ENCODE data around the gene OXA1L. TPM values are rescaled to one million over a fixed set of nuclear protein-coding genes. Genes with fewer than 3 reads are reported as not detected.

The OXA1L gene
- polyA plus RNA-seq, 1 donor (not counting 4 experiments of a cell fraction or from before 2014, with no cell fraction given): 130 TPM

DNA sequence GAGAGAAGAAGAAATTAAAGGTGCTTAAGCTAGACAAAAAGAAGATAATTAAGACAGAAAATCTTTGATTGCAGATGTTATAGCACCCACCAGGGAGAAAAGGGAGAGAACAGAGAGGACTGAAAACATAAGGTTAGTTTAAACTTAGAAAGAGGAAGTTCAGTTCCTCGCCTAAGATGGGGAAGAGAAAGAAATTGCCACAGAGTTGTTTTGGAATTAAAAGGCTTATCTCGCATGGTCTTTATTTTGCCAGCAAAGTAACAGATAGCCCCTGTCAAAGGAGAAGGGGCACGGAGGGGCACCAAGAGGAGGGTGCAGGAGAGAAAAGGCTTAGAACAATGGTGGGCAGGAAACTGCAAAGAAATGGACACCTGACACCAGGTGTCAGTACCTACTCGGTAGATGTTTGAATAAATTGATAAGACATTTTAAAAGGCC lies 17.8 kb upstream of the OXA1L start:
- H3K27me3 ChIP-seq (ENCODE audit: control insufficient read depth, extremely low read depth, insufficient read depth, low read length): no peaks in the 10 kb centered on the region
- no peak overlapping the region for H3K4me3 ChIP-seq (ENCODE audit: control insufficient read depth in 2 of 3, extremely low read depth in 1 of 3, insufficient read depth in 2 of 3, low read depth in 1 of 3, low read length in 3 of 3)
- H3K9ac ChIP-seq (ENCODE audit: control insufficient read depth, extremely low read depth, insufficient read depth, low read length): no peak overlapping the region
- H3K36me3 ChIP-seq (ENCODE audit: control insufficient read depth in 2 of 2, extremely low read depth in 1 of 2, insufficient read depth in 2 of 2, low read length in 2 of 2): no peaks in the 10 kb centered on the region
- no peaks in the 10 kb centered on the region for H3K9me3 ChIP-seq (ENCODE audit: control insufficient read depth, low read depth, low read length)
- H4K20me1 ChIP-seq (ENCODE audit: control insufficient read depth, extremely low read depth, insufficient read depth, low read length): no peaks in the 10 kb centered on the region
- H3K79me2 ChIP-seq (ENCODE audit: control insufficient read depth, insufficient read depth, low read length): no peaks in the 10 kb centered on the region
- no peak overlapping the region for H2AFZ ChIP-seq (ENCODE audit: control insufficient read depth, low read length)
- DNase-seq (ENCODE audit: low read depth, low spot score) (no peak), FAIRE-seq (no peak)
- no peak overlapping the region for H3K27ac ChIP-seq (ENCODE audit: control insufficient read depth, insufficient read depth, low read length)
- no peaks in the 10 kb centered on the region for H3K9me1 ChIP-seq (ENCODE audit: control insufficient read depth, extremely low read depth, insufficient read depth, low read length)
- H3K4me1 ChIP-seq (ENCODE audit: control insufficient read depth, extremely low read depth, insufficient read depth, low read length): no peaks in the 10 kb centered on the region
- no peak overlapping the region for H3K4me2 ChIP-seq (ENCODE audit: control insufficient read depth, extremely low read depth, insufficient read depth, low read depth, low read length)
- TF ChIP-seq EZH2 (IDR thresholded peaks at IDR 0.05; ENCODE audit: low read length): no peak
- TF ChIP-seq, protein P1, sequence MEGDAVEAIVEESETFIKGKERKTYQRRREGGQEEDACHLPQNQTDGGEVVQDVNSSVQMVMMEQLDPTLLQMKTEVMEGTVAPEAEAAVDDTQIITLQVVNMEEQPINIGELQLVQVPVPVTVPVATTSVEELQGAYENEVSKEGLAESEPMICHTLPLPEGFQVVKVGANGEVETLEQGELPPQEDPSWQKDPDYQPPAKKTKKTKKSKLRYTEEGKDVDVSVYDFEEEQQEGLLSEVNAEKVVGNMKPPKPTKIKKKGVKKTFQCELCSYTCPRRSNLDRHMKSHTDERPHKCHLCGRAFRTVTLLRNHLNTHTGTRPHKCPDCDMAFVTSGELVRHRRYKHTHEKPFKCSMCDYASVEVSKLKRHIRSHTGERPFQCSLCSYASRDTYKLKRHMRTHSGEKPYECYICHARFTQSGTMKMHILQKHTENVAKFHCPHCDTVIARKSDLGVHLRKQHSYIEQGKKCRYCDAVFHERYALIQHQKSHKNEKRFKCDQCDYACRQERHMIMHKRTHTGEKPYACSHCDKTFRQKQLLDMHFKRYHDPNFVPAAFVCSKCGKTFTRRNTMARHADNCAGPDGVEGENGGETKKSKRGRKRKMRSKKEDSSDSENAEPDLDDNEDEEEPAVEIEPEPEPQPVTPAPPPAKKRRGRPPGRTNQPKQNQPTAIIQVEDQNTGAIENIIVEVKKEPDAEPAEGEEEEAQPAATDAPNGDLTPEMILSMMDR (optimal IDR thresholded peaks at IDR 0.05 in 1 of 3, IDR thresholded peaks at IDR 0.05 in 1 of 3, conservative IDR thresholded peaks at IDR 0.05 in 1 of 3; ENCODE audit: extremely low read depth in 1 of 3, insufficient read depth in 2 of 3, low read length in 3 of 3): peak in 2 of 3 experiments; percentile 9 to 23
- dilution Hi-C loops (cut with MboI; ENCODE audit: extremely low pct_ligation_motif_present, low sequenced_read_pairs): no loop called here

DNA sequence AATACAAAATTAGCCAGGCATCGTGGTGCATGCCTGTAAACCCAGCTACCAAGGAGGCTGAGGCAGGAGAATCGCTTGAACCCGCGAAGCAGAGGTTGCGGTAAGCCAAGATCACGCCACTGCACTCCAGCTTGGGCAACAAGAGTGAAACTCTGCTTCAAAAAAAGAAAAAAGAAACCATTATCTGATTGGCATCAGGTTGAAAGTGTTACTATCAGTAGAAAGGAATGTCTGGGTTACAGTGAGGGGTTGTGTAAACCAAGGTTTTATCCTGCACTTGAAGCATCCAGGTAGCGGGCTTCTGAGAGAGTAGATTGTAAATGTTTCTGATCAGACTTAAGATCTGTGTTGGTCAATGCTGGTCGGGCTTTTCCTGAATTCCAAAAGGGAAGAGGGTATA lies 14.1 kb upstream of the OXA1L start:
- no peak overlapping the region for H3K4me3 ChIP-seq (ENCODE audit: control insufficient read depth in 2 of 3, extremely low read depth in 1 of 3, insufficient read depth in 2 of 3, low read depth in 1 of 3, low read length in 3 of 3)
- H3K27ac ChIP-seq (ENCODE audit: control insufficient read depth, insufficient read depth, low read length): no peak overlapping the region
- FAIRE-seq (peak; percentile 29), DNase-seq (ENCODE audit: low read depth, low spot score) (no peak)
- no peak overlapping the region for H3K4me2 ChIP-seq (ENCODE audit: control insufficient read depth, extremely low read depth, insufficient read depth, low read depth, low read length)
- no peaks in the 10 kb centered on the region for H4K20me1 ChIP-seq (ENCODE audit: control insufficient read depth, extremely low read depth, insufficient read depth, low read length)
- no peaks in the 10 kb centered on the region for H3K36me3 ChIP-seq (ENCODE audit: control insufficient read depth in 2 of 2, extremely low read depth in 1 of 2, insufficient read depth in 2 of 2, low read length in 2 of 2)
- no peak overlapping the region for H2AFZ ChIP-seq (ENCODE audit: control insufficient read depth, low read length)
- H3K9me3 ChIP-seq (ENCODE audit: control insufficient read depth, low read depth, low read length): no peaks in the 10 kb centered on the region
- H3K9me1 ChIP-seq (ENCODE audit: control insufficient read depth, extremely low read depth, insufficient read depth, low read length): no peaks in the 10 kb centered on the region
- TF ChIP-seq, protein P1 (optimal IDR thresholded peaks at IDR 0.05 in 1 of 3, IDR thresholded peaks at IDR 0.05 in 1 of 3, conservative IDR thresholded peaks at IDR 0.05 in 1 of 3; ENCODE audit: extremely low read depth in 1 of 3, insufficient read depth in 2 of 3, low read length in 3 of 3): no peak
- no peaks in the 10 kb centered on the region for H3K79me2 ChIP-seq (ENCODE audit: control insufficient read depth, insufficient read depth, low read length)
- dilution Hi-C loops (cut with MboI; ENCODE audit: extremely low pct_ligation_motif_present, low sequenced_read_pairs): no loop called here
- H3K27me3 ChIP-seq (ENCODE audit: control insufficient read depth, extremely low read depth, insufficient read depth, low read length): no peaks in the 10 kb centered on the region
- no peaks in the 10 kb centered on the region for H3K4me1 ChIP-seq (ENCODE audit: control insufficient read depth, extremely low read depth, insufficient read depth, low read length)
- H3K9ac ChIP-seq (ENCODE audit: control insufficient read depth, extremely low read depth, insufficient read depth, low read length): no peak overlapping the region

Measured in keratinocyte (primary cell).